Activated CD8-positive, alpha-beta memory T cell treated with anti-CD3 and anti-CD28 coated beads for 36 hours (primary cell): ENCODE measurements around the gene ABCA6. TPM values are rescaled to one million over a fixed set of nuclear protein-coding genes. Genes with fewer than 3 reads are reported as not detected.

Experiments
- CTCF ChIA-PET: fragments of 350-600 bp; sonication (Branson Sonifier 250); formaldehyde crosslinking; loops from one replicate; lab custom pipeline; 2021; ENCODE audit warnings: antibody characterized with exemption; lab: Charles Lee
- POLR2A ChIA-PET: fragments of 350-600 bp; sonication (Branson Sonifier 250); formaldehyde crosslinking; loops from one replicate; lab custom pipeline; 2021; ENCODE audit warnings: antibody characterized with exemption; lab: Charles Lee
- total RNA-seq, 2 experiments: library from RNA; stranded (reverse); gene quantifications; one replicate each; pipeline ENCODE4 v1.2.3, GENCODE V29; 2021

ABCA6 gene
- total RNA-seq, 2 experiments from 2014 or later = 0.04 to 0.15 TPM

DNA sequence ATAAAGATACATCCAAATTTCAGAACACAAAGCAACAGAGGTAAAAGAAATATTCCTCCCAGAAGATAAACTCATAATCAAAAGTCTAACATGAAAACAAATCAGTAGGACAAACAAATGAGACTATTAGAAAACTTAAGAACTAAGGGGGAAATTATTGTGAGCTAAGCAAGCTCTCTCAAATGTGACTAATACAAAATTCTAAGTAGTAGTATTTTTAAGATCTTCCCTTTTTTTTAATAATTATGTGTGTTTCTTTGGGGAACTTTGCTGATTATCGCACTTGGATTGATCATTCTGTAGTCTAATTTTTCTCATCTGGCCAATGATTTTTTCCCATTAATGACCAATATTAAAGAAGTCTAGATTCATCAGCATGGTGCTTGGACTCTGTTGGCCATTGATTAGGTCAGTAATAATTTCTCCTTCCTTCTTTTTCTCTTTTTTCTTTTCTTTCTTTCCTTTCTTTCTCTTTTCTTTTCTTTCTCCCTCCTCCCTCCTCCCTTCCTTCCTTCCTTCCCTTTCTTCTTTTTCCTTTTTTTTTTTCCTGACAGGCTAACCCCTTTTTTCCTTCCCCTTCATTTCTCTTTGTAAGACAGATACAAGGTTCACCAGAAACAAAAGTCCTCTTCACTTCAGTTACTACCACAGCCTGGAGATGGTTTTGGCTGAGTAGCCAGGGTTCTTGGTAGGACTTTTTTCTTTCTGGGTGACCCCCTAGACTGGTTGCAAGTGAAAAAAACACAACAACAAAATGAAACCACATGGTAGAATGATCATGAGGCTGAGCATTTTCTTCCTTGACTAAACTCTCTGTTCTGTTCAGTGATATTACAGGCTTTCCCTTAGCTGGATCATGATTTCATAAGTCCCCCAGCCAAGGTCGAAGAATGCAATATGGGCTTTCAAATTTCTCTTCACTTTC, 2.9 kb upstream of the ABCA6 start:
- CTCF ChIA-PET = no interaction called here
- POLR2A ChIA-PET = no interaction called here

DNA sequence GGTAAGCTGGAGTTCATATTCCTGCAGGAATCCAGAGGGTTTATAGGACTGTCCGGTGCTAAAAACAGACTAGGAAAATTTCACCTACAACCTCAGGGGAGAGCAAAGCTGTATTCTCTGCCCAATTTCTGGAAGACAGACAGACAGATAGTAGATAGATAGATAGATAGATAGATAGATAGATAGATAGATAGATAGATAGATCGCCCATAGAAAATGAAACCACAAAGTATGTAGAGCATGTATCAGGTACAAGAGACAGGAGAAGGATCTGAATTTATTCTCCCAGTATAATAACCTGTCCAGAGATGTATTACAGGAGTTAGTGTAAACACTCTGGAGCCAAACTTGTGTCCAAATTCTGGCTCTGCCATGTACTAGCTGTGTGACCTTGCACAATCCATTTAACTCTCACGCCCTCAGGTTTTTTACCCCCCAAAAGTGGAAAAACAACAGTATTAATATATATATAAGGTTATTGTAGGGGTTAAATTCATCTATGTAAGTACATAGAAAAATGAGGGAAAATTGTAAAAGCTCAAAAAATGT, 2.1 kb upstream of the ABCA6 start:
- POLR2A ChIA-PET = no interaction called here
- CTCF ChIA-PET = no interaction called here

DNA sequence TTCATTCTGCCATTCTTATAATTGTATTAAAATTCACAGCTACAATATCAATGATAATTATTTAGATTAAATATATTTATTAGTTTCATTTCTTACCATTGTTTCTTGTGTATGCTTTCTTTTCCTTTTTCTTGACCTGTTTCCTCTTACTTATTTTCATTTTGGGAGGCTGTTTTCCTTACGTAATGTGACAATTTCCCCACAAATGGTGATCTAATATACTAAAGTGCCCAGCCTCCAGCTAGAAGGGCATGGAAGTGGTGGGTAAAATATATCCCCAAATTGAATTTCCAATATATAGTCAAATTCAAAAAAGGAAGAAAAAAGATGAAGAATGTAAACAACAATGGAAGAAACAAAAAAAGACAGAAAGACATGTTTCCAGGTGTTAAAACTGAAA, 1.5 kb upstream of the ABCA6 start:
- ChIA-PET POLR2A (no interaction called here), CTCF (no interaction called here)

- CTCF ChIA-PET = no interaction called here
These were observed 594 bp upstream of the ABCA6 start for GRCh38 chr17:69142175-69142802.

DNA sequence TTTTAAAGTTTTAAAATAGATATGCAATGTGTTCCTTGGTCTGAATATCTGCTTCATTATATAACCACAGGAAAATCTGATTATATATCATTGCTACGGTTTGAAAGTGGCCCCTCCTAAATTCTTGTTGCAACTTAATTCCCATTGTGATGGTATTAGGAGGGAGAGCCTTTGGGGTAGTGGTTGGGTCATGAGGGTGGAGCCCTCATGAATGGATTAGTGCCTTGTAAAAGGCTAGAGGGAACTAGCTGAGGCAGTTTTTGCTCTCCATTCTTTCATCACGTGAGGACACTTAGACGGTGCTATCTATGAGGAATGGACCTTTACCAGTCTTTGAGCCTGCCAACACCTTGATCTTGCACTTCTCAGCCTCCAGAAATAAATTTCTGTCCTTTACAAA, 7.6 kb downstream of the ABCA6 start:
- ChIA-PET POLR2A (no interaction called here), CTCF (no interaction called here)

More at GRCh38 chr17:69142175-69142802, 594 bp upstream of the ABCA6 start:
- POLR2A ChIA-PET = no interaction called here

- CTCF ChIA-PET = no interaction called here
These were observed 10.9 kb downstream of the ABCA6 start for GRCh38 chr17:69130627-69131296.

GRCh38 chr17:69123626-69124025, 18.1 kb downstream of the ABCA6 start:
- ChIA-PET CTCF (no interaction called here), POLR2A (no interaction called here)

More at GRCh38 chr17:69130627-69131296, 10.9 kb downstream of the ABCA6 start:
- POLR2A ChIA-PET = no interaction called here

- ChIA-PET POLR2A (no interaction called here), CTCF (no interaction called here)
These were observed 19.6 kb downstream of the ABCA6 start for GRCh38 chr17:69122065-69122464.

- ChIA-PET CTCF (no interaction called here), POLR2A (no interaction called here)
These were observed 23.6 kb downstream of the ABCA6 start for GRCh38 chr17:69117855-69118784.

- POLR2A ChIA-PET = no interaction called here
- CTCF ChIA-PET = no interaction called here
These were observed 29.9 kb downstream of the ABCA6 start for GRCh38 chr17:69111794-69112193.

DNA sequence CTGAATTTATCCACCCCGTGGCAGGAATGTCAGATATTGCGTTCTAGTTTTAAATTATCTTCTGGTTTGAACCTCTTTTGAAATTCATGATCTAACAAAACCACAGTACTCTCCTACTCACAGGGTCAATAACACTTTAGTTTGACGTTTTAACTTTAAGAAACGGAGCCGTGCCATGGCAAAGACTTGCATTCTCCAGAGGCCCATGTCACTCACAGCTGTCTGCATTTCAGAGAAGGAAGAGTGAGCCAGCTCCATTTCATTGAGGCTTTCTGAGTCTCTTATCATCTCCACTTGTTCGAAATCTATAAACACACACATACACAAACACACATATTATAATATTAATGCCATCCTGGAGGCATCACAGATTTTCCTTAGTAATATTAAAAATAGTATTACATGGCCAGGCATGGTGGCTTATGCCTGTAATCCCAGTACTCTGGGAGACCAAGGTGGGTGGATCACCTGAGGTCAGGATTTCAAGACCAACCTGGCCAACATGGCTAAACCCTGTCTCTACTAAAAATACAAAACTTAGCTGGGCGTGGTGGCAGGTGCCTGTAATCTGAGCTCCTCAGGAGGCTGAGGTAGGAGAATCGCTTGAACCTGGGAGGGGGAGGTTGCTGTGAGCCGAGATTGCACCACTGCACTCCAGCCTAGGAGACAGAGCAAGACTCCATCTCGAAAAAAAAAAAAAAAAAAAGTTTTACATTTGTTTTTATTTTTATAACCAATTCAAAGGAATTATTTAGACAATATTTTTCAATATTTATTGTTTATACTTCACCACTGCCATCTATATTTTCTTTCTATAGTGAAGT, 35.6 kb downstream of the ABCA6 start:
- ChIA-PET POLR2A (no interaction called here), CTCF (interaction anchor here (0.7 kb wide), 1 partner anchor 363 kb away, joined by 3 read pairs; no protein-coding TSS in a partner anchor)

- POLR2A ChIA-PET = interaction anchor here (0.8 kb wide), 1 partner anchor 298 kb away, joined by 8 read pairs; no protein-coding TSS in a partner anchor
- CTCF ChIA-PET = interaction anchor here (0.6 kb wide), 1 partner anchor 349 kb away, joined by 3 read pairs; no protein-coding TSS in a partner anchor
These were observed 38.0 kb downstream of the ABCA6 start for GRCh38 chr17:69103557-69104233.

DNA sequence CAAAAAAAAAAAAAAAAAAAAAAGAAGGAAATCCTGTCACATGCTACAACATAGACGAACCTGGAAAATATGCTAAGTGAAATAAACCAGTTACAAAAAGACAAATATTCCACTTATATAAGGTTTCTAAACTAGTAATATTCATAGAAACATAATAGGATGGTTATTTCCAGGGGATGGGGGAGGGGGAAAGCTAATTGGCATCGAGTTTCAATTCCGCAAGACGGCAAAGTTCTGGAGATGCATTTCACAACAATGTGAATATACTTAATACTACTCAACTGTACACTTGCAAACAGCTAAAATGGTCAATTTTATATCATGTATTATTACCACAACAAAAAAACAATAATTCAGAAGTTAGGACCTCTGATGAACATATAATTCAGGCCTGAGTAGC, 43.1 kb downstream of the ABCA6 start:
- POLR2A ChIA-PET = no interaction called here

DNA sequence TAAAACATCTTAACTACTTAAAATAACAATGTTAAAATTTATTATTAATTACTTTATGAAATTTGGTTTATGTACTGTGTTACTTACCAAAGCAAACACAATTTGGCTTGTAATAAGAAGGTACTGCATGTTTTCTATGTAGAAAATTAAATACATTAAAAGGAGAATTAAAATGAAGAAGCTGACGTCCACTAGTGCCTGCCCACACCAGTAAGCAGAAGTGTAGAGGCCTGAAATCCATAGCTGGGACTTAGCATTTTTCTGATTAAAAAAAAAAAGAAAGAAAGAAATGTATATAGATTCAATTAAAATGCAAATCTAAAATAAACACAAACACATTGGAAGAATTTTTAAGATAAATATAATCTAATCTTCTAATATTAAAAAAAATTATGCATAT, 45.2 kb downstream of the ABCA6 start:
- CTCF ChIA-PET = no interaction called here
- POLR2A ChIA-PET = no interaction called here

More for the DNA sequence above, 43.1 kb downstream of the ABCA6 start:
- CTCF ChIA-PET = interaction anchor here (0.6 kb wide), 1 partner anchor 85 kb away, joined by 3 read pairs; no protein-coding TSS in a partner anchor

- ChIA-PET CTCF (no interaction called here), POLR2A (no interaction called here)
These were observed 47.7 kb downstream of the ABCA6 start for GRCh38 chr17:69093995-69094394.

GRCh38 chr17:69093279-69093789, 48.4 kb downstream of the ABCA6 start:
- ChIA-PET CTCF (no interaction called here), POLR2A (no interaction called here)

- CTCF ChIA-PET = no interaction called here
- POLR2A ChIA-PET = no interaction called here
These were observed 51.3 kb downstream of the ABCA6 start for GRCh38 chr17:69090365-69090764.
